HG03575 (cell line): ENCODE data around the gene NAA40.

ENCODE experiments used
- ATAC-seq: cut with Tn5 transposase; IDR thresholded peaks from one replicate; pipeline ENCODE4 v1.9.1; 2021; ENCODE audit not compliant: unreplicated experiment, insufficient number of reproducible peaks, low FRiP score; ENCODE audit errors: extremely low read depth

NAA40 gene

DNA sequence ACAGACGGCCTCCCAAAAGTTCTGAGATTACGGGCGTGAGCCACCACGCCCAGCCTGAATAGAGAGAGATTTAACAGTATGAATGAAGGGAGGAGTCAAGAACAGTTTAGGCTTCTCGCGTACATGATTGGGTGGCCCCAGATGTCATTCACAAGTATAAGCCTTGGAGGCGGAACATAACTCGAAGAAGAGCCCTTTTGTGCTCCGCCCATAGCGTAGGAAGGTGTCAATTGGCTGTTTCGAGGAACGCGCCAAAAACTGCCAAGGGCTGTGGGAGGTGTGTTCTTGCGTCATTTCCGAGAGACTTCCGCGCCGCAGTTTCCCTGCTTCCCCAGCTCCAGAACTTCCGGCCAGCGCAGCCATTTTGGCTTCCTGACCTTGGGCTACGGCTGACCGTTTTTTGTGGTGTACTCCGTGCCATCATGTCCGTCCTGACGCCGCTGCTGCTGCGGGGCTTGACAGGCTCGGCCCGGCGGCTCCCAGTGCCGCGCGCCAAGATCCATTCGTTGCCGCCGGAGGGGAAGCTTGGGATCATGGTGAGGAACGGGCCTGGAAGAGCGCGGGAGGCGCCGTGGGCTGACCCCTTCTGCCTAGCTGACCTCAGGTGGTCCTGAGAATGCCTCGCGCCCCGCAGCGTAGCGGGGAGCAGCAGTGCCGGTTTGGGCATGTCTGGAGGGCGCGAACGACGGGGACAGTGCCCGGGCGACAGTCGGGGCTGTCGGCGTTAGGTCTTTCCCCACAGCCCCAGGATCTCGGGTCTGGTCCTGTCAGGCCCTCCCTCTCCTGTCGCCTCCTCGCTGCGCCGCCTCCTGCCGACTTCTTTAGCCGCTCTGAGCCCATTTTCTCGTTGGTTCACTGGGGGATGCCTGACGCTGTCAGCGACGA, 35.7 kb downstream of the NAA40 start, which contains the start of gene COX8A:
Gene COX8A, plus strand, starts transcription at position 362 of the 885 bp plus-strand sequence. Its CDS starts 61 bp downstream, at position 423.
- peak; percentile 89 for ATAC-seq

- ATAC-seq, result no peak
Observed at GRCh38 chr11:63978551-63979239, 39.9 kb downstream of the NAA40 start.

GRCh38 chr11:63979426-63979825, 40.6 kb downstream of the NAA40 start:
- no peak for ATAC-seq

DNA sequence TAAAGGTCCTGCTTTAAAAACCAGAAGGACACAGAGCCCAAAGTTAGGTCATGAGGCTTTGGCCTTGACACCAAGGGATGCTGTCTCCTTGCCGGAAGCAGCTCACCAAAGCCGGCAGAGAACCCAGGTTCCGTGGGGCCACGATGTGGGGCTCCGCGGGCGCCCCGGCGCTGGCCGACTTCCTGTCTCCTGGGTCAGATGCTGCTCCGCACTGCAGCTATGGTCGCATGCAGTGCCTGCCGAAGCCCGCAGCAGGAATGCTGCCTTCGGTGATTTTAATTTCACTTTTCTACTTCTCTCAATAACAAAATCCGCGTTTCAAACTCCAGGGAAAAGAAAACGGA, 47.0 kb downstream of the NAA40 start:
- ATAC-seq, result no peak

DNA sequence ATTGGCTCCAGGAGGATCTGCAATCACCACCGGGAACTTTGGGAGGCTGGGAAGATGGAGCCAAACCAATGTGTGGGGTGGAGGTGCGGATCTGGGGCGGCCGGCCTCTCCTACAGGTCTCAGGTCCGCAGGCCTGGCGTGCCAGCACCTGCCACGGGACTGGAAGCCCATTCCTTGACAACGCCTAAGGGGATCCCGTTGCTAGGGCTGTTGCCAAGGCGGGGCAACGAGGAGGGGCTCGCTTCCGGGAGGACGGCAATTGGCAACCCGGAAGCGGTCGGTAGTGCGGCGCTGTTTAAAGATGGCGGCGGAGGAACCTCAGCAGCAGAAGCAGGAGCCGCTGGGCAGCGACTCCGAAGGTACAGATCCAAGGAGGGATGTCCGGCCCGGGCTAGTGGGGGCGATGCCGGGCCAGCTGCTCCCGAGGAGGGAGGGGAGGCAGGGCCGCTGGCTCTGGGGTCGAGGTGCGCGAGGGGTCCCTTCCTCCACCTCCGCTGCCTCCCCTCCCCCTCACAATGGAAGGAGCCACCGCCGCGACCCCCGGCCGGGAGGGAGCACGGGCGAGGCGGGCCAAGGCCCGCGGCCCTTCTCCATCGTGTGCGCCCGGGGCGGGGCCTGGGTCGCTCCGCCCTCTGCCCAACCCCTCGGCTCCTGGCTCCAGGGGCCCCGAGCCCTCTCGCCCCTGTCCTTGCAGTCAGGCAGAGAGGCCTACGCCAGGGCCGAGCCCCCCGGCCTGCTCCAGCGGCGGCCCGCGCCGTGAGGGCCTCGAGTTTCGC, 47.5 kb downstream of the NAA40 start, which contains the start of gene OTUB1:
Gene OTUB1, plus strand, starts transcription at position 283 of the 776 bp plus-strand sequence. Its CDS starts 19 bp downstream, at position 302.
- ATAC-seq, result no peak

- no peak for ATAC-seq
Observed at GRCh38 chr11:63986932-63987513, 48.2 kb downstream of the NAA40 start.

GRCh38 chr11:63991558-63991957, 52.8 kb downstream of the NAA40 start:
- ATAC-seq, result no peak

DNA sequence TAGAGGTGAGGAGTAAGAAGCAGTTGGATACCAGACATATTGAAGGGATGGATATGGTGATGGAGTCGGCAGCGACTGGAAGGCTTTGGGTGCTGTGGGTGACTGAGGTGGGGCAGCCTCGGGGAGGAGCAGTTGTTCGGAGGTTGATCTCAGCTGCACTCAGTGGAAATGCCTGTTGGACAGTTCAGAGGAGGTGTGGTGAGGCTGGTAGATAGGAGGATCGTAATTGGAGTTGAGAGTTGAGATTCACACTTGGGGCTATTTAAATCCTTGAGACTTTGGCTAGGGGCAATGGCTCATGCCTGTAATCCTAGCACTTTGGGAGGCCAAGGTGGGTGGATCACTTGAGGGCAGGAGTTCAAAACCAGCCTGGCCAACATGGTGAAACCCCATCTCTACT, 54.3 kb downstream of the NAA40 start:
- ATAC-seq, result no peak

- ATAC-seq, result no peak
Observed at GRCh38 chr11:63993993-63994392, 55.2 kb downstream of the NAA40 start.

DNA sequence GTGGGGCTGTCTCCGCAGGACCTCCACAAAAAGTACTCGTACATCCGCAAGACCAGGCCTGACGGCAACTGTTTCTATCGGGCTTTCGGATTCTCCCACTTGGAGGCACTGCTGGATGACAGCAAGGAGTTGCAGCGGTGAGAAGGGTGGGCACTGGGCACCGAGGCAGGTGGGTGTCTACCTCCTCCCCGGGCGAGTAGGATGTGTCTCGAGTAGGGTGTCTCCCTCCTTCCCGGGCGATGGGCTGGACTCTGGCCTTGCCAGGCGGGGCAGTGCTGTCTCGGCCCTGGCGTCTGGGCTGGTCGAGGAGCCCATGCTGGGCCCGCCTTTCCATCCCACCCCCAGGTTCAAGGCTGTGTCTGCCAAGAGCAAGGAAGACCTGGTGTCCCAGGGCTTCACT, 57.7 kb downstream of the NAA40 start:
- ATAC-seq, result no peak

- no peak for ATAC-seq
Observed at GRCh38 chr11:63997104-63997700, 58.4 kb downstream of the NAA40 start.

DNA sequence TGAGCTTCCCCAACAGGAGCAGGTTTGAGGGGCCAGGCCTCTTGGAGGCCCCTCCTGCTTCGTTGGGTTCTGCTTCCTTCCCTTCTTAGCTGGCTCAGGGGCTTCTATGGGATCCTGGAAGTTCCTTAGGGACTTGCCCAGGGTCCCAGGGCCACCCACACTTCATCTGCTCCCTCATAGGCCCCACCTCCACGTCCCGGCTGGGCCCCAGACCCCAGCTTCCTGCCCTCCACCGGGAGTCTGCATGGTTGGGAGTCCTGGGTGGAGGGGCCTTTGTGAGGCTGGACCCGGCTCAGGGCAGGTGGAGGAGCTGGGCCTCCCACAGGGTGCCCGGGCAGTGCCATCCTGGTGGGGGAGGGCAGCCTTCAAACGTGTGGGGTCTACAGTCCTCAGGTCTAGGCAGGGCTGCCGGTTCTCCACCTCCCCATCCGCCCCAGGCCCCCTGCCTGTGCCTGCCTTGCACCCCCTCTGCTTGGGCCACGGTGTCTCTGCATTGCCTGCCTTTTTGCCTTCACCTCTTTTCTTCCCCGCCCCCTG, 59.1 kb downstream of the NAA40 start:
- no peak for ATAC-seq

- ATAC-seq, result no peak
Observed at GRCh38 chr11:63998558-63999348, 60.0 kb downstream of the NAA40 start.

DNA sequence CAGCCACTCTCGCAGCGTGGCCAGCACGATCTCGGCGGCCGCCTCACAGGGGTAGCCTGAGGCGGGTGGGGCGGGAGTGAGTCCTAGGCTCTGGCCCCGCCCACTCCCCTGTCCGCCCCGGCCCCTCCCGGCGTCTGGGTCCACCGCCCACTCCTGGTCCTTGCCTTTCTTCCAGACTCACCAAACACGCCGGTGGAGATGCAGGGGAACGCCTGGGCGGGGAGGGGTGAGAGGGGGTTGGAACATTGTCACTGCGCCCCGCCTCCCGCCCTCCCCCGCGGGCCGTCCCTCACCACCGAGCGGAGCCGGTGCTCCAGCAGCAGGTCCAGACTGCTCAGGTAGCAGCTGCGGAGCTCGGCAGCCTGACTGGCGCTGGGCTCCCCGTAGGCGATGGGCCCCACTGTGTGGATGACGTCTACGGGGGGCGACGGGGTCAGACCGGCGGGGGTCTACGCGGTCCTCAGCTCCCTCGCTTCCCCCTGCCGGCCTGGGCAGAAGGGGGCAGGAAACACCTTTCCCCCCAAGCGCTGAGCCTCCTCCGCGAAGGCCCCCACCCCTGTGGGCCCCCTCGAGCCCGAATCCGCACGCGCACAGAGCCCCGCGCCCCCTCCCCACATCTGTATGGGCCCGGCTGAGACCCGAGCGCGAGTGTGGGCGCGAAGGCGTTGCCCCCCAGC, 60.7 kb downstream of the NAA40 start:
- no peak for ATAC-seq

- no peak for ATAC-seq
Observed at GRCh38 chr11:64000026-64000739, 61.4 kb downstream of the NAA40 start.

DNA sequence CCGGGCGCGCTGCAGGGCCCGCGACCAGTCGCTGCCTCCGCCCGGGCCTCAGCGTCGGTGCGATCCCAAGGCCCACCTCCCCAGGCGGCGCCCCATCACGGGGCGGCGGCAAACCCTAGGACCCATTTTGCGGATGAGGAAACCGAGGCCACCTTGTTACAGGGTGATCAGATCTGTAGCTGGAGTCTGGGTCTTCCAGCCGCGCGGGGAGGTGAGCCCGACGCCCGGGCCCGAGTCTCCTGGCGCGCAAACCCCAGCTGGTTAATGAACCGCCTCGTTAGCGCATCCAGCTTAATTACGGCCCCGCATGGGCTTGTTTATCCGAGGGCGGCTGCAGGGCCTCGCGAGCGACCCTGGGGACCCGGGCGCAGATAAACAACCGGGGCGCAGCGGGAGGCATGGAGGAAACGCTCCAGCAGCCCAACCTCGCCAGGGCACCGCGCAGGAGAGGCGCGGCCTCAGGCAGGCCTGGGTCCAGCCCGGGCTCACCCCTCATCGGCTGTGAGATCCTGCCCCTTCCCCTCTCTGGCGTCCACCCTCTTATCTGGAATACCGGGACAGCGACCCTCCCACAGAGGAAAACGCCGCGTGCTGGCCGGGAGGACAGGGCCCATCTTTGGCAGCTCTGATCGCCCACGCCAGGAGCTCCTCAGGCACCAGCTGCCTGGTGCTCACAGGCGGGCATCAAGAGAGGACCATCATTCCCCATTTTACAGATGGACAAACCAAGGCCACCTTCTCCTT, 62.1 kb downstream of the NAA40 start:
- no peak for ATAC-seq
